GM18867 (cell line): ENCODE results near the gene KCTD12.
"Not testable (repeated sequence)": the region's sequence is repeated elsewhere in the genome, so short reads cannot be mapped to it uniquely, and the experiment has no call there.

Experiments used
- ATAC-seq: cut with Tn5 transposase; IDR thresholded peaks from one replicate; pipeline ENCODE4 v1.9.1; 2021; ENCODE audit warnings: mild to moderate bottlenecking, moderate library complexity; ENCODE audit not compliant: unreplicated experiment

KCTD12 gene

DNA sequence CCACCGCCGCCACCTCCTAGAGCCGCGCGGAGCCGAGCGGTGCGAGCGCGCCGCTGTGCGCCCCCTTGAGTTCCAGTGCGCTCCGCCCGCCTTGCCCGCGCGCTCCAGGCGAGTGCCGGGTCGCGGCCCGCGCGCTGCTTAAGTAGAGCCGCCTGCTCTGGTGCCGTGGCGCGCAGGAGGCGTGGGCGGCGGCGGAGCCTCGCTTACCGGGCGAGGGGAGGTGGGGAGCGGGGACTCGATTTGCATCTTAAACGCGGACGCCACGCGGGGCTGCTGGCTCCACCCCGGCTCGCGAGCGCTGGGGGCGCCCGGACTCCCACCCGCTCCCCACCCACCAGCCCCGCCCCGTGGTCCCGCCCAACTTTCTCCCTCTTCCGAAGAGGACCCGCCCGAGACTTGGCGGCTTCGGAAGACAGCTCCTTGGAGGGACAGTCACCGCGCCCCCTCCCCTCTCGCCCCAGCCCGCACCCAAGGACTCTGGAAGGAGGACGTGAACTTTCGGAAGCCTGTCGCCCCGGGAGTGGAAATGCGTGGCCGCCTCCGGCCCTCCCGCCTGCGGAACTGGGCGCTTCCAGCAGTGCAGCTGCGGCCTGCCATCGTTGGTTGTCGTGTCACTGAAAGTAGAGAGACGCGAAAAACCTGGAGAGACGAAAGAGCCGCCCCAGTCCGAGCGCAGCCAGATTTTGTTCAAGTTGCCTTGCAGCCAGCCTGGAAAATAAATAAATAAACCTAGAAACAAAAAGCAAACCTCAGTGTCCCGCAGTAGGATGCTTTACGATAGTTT, at the start of gene KCTD12:
Gene KCTD12, minus strand, starts transcription at position 114 of the 784 bp plus-strand sequence. CDS start 257 bp downstream, outside the sequence.
- peak; percentile 75 for ATAC-seq

DNA sequence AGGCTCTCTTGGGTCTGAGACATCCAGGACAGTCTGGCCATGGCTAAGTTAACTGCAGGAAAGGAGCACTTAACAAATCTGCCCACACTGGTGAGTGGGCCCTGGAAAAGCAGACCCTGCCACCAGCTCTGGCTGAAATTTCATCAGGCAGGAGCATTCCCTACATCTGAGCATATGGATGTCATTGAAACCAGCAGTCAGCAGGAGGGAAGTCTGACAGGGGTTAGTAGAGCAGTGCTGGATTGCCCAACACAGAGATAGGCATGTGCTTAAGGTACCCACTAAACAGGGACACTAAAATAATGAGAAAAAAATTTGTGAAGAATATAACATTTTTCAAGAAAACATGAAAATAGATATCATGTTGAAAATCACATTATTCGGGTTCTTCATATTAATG, 48.5 kb upstream of the KCTD12 start:
- no peak for ATAC-seq

DNA sequence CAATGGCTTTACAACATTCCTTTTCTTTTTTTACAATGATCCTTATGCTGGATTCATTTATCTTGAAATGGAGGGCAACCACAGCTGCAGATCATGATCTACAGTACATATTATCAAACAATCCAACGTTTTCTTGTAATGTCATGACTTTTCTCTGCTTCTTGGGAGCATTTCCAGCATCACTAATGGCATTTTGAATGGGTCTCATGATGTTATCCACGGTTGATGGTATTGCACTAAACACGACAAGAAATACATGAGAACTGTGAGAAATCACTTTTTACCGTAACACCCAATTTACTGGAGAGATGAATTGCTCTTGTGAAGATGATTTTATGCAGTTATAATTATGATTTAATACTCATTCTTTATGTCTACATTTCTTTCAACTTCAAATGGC, 45.9 kb upstream of the KCTD12 start:
- no peak for ATAC-seq

DNA sequence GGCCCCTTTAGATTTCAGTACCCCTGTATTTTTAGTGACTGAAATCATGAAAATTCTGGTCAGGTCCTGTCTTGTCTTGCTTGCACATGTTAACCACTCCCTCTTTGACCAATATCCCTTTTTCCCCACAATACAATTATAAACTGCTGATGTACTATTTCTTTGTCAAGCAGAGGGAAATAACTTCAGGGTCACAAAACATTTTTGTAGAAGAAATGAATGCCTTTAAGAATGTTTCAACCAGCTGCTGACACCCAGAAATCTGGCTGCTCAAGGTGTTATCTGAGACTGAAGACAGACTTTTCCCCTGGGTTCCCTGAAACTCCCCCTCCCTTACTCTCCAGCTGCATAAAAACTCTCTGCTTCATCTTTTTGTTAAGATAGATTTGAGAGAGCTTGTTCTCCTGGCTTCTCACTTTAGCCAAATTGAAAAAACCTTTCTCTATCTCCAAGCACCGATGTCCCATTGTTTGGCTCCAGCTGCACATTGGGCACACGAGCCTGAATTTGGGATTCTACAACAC, 43.7 kb upstream of the KCTD12 start:
- ATAC-seq = no peak

DNA sequence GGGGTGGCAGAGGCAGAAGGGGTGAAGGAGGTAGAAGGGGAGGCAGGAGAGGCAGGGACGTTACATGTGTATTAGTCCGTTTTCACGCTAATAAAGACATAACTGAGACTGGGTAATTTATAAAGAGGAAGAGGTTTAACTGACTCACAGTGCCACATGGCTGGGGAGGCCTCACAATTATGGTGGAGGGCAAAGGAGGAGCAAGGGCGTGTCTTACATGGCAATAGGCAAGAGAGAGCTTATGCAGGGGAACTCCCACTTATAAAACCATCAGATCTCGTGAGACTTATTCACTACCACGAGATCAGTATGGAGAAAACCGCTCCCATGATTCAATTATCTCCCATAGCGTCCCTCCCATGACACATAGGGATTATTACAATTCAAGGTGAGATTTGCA, 43.1 kb upstream of the KCTD12 start:
- no peak for ATAC-seq

DNA sequence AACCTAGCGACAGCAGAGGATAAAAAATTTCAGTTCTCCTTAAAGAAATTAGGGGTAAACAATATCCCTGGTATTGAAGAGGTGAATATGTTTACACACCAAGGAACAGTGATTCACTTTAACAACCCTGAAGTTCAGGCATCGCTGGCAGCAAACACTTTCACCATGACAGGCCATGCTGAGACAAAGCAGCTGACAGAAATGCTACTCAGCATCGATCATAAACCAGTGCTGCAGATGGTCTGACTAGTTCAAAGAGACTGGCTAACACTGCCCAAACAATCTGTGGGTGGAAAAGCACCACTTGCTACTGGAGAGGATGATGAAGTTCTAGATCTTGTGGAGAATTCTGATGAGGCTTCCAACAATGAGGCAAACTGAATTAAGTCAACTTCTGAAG, 42.3 kb upstream of the KCTD12 start:
- ATAC-seq = no peak

DNA sequence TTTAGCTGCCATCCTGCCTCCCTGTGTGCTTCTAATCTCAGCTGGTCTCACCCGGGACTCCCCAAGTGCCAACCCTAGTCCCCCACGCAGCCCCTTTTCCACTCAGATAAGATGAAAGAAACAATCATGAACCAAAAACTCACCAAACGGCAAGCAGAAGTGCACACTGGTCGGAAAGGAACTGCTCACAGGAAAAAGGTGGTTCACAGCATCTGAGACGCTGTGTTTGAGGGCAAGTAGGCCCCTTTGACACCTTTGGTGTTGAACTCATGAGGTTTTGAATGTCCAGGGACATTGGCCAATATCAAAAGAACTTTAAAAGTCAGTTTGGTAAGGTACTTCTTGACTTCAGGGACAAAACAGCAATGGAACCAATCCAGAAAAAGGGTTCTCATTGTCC, 41.8 kb upstream of the KCTD12 start:
- ATAC-seq = no peak

DNA sequence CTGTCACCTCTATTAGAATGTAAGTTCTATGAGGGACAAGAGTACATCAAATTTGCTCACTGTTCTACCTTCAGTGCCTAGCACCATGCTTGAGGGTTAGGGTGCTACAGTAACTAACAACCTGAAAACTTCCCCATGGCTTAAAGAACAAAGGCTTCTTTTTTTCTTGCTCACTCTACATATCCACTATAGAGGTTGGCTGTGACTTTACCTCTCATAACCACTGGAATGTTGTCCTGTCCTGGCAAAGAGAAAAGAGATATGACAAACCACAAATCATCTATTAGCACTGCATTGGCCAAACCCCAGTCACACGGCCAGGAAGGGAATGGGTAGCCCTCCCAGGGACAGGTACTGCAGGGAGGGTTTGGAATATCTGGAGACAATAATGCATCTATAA, 38.9 kb upstream of the KCTD12 start:
- no peak for ATAC-seq

DNA sequence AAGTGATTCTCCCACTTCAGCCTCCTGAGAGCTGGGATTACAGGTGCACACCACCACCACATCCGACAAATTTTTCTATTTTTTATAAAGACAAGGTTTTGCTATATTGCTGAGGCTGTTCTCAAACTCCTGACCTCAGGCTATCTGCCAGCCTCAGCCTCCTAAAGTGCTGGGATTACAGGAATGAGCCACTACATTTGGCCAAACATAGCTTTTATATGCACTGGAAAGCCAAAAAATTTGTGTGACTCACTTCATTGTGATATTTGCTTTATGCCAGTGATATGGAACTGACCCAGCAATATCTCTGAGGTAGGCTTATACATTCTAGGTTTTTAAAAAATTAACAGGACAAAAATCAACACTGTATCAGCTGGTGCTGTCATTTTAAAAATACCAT, 35.3 kb upstream of the KCTD12 start:
- no peak for ATAC-seq

DNA sequence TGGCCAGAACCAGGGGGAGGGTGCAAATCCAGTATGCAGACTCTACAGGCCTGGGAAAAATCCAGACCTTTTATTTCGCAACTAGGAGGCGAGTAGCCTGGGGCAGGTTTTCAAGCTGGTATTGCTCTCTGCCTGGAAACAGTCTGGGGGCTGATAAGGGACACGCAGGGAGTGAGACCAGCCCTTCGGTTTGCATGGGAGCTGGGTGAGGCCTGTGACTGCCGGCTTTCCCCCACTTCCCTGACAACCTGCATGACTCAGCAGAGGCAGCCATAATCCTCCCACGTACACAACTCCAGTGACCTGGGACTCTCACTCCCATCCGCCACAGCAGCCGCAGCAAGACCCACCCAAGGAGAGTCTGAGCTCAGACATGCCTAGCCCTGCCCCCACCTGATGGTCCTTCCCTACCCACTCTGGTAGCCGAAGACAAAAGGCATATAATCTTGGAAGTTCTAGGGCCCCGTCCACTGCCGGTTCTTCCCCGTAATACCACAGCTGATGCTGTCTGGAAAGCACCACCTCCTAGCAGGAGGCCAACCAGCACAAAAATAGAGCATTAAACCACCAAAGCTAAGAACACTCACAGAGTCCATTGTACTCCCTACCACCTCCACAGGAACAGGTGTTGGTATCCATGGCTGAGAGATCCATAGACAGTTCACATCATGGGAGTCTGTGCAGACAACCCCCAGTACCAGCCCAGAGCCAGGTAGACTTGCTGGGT, 31.7 kb upstream of the KCTD12 start:
- not testable (repeated sequence) for ATAC-seq

DNA sequence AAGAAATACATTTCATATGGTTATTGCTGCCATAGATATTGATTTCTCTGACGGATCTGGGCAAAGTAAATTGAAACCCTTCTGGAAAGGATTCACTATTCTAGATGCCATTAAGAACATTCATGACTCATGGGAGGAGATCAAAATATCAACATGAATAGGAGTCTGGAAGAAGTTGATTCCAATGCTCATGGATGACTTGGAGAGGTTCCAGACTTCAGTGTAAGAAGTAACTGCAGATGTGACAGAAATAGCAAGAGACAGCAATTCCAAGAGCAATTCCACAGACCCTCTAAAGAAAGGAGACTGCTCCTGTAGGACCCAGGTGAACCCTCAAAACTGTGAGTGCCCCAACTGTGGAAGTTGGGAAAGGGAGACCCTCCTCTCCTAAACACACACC, 30.9 kb upstream of the KCTD12 start:
- no peak for ATAC-seq

DNA sequence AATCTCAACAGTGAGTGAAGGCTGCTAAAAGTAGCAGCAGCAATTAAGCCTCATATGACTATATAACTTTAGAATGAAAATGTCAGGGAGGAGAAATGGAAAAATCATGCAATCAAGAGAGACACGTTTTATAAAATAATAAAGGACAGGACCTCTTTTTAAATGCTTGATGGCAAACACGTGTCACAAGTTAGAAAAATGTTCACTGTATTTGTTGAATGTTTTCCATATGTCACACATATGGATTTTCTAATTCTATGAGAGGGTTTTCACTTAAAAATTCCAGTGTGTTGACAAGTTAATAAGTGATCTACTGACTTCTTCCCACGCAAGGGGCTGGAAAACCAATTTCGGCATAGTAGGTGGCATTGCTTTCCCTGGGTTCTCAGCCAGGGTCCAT, 27.7 kb upstream of the KCTD12 start:
- ATAC-seq = no peak

DNA sequence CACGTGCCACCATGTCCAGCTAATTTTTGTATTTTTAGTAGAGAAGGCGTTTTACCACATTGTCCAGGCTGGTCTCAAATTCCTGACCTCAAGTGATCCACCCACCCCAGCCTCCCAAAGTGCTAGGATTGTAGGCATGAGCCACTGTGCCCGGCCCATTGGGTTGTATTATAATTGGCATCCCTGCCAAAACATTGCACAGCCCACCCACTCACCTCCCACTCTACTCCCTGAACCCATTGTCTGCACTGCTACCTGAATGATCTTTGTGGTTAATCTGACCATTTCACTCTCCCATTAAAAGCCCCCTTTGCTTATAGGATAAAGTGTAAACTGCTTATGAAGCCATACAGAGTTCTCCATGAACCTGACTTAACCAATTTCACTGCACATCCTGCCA, 26.3 kb upstream of the KCTD12 start:
- no peak for ATAC-seq

DNA sequence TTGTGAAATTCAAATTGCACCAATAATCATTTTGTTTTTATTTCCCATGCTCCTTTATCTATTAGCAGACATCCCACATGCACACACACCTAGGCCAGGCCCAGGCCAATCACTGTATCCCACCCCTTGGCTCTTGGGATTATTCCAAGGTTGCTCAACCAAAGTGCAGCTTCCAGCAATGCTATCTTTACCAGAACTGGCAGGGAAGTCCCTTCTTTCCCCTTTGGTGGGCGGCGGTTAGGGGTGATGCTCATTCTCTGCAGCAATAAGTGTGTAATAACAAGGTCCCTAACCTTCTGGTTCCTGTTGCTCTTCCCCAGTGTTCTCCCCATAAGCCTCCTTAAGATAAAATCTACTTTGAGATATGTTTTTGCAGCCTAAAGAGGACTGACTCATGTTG, 18.3 kb upstream of the KCTD12 start:
- ATAC-seq = no peak

DNA sequence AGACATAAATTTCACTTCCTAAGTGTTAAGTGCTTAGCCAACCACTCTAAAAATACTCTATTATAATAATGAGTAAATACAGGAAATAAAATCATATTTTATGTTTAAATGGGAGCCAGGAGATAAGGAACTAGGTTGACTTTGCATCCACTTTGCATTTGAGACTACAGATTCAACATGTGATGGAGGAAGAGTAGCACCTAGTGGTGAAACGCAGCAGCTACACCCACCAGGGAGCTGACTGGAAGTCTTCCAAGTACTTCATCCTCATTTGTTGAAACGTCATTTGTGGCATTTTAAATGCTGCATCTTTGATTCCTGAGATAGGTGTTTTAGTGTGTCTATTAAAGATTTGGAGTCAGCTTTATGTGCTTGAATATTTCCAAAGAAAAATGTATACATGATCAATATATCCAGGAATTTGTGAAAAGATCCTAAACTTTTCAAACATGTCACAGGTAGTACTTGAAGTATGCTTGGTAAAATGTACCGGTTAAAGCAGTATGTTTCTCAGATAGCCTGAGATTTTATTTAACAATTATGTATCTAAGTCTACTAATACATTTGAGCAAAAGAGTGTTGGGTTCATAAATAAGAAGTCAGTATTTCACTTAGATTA, 17.4 kb upstream of the KCTD12 start:
- ATAC-seq = peak; percentile 97

DNA sequence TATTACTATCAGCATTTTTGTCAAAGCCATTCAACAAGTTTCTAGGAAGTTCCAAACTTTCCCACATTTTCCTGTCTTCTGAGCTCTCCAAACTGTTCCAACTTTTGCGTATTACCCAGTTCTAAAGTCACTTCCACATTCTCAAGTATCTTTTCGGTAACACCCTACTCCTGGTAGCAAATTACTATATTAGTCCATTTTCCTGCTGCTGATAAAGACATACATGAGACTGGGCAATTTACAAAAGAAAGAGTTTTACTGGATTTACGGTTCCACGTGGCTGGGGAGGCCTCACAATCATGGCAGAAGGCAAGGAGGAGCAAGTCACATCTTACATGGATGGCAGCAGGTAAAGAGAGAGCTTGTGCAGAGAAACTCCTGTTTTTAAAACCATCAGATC, 12.9 kb upstream of the KCTD12 start:
- not testable (repeated sequence) for ATAC-seq

DNA sequence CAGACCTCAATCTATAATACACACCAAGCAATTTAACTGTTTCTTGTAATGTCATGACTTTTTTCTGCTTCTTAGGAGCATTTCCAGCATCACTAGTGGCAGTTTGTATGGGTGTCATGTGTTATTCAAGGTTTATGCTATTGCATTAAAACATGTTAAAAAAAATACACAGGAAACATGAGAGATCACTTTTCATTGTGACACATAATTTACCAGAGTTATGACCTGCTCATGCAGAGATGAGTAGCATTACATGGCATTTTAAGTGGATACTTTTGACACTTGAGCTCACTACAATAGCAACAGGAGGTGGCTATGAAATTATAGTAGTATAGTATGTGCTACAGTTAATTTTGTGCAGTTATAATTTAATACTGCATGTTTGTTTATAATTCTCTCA, 11.0 kb upstream of the KCTD12 start:
- not testable (repeated sequence) for ATAC-seq

DNA sequence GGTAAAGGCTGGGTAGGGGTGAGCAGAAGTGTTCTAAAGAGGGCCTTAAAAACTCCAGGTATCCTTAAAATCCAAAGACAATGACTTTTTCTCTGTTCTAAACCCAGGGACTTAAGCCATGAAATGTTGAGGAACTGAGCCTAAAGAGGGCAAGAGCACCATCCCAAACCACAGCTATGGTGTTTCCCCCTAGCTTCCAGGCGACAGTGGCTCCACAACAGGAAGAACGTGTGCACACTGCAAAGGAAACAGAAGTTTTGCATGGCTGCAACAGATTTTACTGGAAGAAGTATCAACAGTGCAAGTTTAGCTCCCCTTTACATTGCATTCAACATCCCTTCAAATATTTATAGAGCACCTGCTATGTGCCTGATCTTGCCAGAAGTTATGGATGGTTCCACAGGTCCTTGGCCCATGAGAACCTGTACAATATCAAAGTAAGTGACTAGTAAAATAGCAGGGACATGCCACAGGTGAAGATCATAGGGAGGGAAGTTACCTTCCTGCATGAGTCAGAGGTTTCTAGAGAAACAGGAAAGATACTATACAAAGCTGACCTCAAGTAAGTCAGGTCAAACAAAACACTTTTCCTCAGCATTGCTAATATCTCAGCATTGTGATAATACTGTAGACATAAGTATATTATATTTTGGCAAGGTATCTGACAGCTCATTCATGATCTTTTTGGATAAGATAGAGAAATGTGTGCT, 8.4 kb upstream of the KCTD12 start:
- no peak for ATAC-seq

DNA sequence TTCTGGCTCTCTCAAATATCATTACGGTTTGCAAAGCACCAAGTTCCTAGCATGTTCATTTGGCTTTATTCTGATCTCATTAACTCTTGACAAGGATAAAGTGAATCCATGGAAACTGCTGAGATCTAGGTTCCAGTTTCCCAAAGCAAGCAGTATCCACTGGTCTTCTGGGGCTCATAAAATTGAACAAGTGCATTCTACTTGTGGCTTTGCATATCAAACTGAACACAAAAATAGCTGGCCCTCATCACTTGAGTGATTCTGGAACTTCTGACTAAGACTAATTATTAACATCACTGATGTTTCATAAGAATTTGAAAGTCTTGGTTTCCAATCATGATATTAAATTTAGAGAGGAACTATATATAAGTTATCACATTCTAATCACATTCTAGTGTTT, 6.3 kb upstream of the KCTD12 start:
- ATAC-seq = peak; percentile 51

DNA sequence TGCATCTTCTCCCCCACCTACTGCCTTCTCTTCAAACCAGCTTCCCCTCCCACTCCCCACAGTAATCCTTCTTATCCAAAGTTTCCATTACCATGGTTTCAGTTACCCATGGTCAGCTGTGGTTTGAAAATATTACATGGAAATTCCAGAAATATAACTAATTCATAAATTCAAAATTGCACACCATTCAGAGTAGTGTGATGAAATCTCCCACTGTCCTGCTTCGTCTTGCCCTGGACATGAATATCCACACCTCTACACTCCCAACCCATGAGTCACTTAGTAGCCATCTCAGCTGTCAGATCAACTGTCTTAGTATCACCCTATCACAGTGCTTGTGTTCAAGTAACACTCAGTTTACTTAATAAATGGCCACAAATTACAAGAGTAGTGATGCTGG, 3.8 kb upstream of the KCTD12 start:
- no peak for ATAC-seq

DNA sequence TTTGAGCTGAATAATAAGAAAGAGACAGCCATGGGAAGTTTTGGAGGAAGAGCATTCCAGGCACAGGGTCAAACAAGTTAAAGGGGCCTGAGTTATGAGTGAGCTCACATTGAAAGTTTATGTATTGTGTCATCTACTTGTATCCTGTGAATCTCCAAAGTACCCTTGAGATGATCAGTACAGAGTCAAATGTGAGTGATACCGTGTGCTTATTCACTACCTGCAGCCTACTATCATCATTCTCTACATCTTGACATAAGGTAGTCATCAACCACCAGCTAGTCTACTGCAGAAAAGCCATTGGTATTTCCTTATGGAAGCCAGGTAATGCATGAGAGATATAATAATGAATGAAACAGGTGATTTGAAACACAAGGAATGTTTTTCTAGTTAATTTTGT, 3.0 kb upstream of the KCTD12 start:
- no peak for ATAC-seq
